NAMALWA (cell line): Measurements from ENCODE around the gene UNC13D.
"Not testable (repeated sequence)": the region's sequence is repeated elsewhere in the genome, so short reads cannot be mapped to it uniquely, and the experiment has no call there.

Source experiments
- DNase-seq: peaks from one replicate; pipeline ENCODE4 v3.0.0-alpha.2; 2015; ENCODE audit warnings: low spot score

UNC13D gene

DNA sequence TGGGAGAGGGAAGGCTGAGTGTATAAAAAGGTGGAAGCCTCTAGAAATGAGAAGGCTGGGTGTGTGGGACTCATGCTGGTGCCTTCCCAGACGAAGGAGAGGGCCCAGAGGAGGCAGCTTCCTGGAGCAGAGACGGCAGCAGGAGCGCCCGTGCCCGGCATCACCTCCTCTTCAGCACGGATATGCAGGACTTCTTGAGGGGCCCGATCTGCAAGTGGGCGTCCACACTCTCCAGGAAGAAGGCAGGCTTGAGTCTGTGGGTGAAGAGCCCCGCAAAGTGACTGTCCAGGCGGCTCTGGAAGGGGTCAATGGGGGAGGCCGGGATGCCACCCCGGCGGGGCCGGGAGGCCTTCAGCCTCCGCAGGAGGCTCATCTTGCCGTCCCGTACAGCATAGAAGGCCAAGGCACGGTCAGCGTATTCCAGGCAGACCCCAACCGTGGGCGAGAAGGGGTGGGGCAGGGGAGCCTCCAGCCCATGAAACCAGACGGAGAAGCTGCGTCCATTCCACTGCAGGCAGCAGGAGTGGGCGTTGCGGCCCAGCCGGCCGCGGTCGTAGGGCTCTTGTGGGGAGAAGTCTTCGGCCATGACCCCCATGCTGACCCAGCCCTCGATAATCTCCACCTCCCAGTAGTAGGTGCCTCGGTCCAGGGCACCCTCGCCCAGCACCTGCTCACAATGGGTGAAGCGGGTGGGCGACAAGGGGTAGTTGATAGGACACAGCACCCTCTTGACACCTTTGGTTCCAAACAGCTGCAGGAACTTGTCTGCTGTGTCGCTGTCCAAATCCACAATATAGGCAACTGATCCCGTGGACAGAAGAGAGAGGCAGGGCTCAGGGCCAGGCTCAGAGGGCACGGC lies 30.3 kb upstream of the UNC13D start:
- DNase-seq = no peak

DNA sequence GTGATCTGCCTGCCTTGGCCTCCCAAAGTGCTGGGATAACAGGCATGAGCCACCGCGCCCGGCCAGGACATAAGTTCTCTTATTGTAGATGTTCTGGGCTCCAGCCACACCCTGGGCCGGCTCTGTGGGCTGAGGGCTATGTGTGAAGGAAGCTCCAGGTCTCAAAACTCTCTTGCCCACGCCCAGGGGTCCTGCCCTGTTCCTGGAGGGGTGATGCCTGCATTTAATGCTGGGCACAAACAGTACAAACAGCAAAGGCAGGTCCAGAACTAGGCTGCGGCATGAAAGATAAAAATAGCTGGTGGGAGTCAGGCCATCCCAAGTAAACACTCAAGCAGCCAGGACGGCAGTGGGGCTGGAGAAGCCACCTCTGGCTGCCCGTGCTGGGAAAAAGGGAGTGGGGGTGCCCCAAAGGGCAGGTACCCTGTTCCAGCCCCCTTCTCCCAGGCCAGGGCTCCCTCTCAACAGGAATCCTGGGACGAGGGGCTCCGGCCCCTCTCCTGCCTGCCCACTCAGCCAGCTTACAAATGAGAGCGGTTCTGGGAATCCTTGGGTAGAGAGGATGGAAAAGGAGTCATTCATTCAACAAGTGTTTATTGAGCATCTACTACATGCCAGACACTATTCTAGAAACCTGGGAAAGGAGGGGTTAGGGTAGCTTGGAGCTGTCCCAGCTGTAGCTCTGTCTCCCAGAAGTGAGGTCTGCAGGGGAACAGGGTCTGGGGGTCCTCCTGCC lies 29.6 kb upstream of the UNC13D start:
- no peak for DNase-seq

DNA sequence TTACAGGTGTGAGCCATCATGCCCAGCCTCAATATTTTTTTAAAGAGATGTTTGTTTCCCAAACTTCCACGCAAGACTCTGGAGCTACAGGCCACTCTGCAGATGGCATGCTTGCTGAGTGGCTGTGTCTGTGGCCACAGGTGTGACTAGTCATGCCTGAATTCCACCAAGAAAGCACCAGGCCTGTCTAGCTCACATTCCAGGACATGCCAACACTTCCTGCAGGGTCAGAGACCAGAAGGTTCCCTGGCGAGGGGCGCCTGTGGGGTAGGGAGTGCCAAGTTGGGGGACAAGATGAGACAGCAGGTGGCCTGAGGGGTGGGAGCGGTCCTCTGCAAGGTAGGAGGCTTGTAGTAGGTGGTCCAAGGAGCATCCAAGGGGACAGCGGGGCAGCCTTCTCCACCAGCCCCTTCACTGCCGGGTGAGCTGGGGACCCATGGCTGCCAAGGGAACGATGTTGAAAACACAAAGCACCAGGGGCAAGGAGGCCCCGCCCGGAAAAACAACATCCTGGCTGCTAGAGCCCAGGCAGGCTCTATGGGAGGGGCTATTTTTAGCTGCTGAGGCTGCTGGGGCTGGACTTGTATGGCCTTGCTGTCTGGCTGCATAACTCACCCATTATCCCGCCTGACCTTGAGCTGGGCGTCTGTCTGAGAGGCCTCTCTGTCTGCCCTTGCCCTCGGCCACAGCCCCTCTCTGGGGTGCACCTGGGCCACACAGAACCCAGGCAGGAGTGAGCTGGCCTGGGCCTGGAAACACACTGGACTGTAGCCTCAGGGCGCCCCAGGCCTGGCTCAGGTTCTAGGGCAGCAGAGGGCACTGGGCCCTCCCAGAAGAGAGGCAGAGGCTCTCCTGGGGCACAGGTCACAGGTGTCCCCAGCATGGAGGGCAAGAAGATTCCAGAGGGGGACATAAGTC lies 28.5 kb upstream of the UNC13D start:
- DNase-seq = peak; percentile 27

DNA sequence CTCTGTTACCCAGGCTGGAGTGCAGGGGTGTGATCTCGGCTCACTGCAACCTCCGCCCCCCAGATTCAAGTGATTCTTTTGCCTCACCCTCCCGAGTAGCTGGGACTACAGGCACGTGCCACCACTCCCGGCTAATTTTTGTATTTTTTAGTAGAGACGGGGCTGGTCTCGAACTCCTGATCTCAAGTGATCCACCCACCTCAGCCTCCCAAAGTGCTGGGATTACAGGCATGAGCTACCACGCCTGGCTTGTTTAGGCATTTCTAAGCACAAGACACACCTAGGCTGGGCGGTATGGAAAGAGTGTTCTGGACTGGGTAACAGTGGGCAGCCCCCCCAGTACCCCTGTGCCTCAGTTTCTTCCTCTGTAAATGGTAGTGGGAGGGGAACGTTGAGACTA lies 26.0 kb upstream of the UNC13D start:
- not testable (repeated sequence) for DNase-seq

DNA sequence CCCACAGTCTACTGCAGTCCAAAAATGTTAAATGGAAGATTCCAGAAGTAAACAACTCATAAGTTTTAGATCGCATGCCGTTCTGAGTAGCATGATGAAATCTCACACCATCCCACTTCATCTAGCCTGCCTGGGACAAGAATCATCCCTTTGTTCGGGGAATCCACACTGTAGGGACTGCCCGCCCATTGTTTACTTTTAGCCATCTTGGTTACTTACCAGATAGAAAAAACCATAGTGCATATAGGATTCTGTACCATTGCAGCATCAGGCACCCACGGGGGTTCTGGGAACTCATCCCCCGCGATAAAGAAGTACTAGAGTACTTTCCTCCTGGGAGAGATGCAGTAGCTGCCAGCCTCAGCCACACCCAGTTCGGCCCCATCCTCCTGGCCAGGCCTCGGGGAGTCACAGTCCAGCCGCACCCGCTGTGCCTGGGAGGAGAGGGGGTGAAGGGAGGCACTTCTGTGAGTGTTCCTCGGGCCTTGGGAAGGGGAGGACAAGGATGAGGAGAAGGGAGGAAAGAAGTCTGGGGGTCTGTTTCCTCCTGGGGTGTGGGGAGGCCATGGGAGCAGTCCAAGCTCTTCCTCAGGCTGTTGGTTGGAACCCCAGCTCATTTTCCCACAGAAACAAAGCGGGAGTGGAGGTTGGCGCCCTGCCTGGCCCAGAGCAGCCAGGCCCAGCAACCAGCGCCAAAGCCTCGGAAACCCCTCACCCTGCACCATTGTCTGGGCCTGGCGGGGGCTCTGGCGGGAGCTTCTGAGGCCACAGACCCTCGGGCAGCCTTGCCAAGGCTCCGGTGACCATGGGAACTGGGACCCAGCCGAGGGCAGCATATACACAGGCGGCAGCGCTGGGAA lies 25.3 kb upstream of the UNC13D start:
- DNase-seq = no peak

DNA sequence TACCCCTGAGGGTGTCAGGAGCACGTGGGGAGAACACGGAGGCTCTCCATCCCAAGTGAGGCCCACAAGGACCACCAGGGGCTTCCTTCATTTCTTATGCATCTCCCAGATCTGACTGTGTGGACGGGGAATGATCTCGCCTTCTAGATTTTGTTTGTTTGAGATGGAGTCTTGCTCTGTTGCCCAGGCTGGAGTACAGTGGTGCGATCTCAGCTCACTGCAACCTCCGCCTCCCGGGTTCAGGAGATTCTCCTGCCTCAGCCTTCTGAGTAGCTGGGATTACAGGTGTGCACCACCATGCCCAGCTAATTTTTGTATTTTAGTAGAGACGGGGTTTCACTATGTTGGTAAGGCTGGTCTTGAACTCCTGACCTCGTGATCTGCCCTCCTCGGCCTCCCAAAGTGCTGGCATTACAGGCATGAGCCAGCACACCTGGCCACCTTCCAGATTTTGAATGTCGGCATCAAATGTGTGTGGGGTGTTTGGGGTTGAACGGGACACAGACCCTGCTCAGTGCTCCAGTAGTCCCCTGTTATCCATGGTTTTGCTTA lies 24.6 kb upstream of the UNC13D start:
- DNase-seq = not testable (repeated sequence)

DNA sequence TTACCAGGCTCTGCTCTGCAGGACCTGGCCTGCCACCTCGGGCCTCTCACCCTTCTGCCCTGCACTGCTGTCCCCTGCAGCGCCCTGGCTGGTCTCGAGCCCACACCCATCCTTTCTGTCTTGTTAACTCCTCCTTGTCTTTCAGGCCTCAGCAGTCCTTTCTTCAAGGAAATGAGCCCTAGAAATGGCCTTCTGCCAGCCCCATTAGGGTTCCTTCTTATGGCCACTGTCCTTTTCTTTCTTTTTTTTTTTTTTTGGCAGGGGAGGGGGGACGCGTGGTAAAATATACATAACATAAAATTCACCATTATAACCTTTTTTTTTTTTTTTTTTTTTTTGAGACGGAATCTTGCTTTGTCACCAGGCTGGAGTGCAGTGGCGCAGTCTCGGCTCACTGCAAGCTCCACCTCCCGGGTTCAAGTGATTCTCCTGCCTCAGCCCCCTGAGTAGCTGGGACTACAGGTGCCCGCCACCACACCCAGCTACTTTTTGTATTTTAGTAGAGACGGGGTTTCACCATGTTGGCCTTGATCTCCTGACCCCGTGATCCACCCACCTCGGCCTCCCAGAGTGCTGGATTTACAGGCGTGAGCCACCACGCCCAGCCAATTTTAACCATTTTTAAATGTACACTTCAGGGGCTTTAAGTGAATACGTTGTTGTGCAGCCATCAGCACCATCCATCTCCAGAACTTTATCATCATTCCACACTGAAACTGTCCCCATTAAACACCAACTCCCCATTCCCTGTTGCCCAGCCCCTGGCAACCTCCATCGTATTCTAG lies 21.4 kb upstream of the UNC13D start:
- not testable (repeated sequence) for DNase-seq

DNA sequence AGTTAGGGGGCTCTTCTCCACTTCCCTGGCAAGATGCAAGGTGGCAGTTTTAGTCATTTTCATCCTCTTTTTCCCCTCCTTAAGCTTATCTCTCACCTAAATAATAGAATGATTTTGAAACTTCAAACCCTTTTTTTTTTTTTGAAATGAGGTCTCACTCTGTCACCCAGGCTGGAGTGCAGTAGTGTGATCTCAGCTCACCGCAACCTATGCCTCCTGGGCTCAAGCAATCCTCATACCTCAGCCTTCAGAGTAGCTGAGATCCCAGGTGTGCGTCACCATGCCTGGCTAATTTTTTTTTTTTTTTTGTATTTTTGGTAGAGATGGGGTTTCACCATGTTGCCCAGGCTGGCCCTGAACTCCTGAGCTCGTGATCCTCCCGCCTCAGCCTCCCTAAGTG lies 20.7 kb upstream of the UNC13D start:
- DNase-seq = not testable (repeated sequence)

DNA sequence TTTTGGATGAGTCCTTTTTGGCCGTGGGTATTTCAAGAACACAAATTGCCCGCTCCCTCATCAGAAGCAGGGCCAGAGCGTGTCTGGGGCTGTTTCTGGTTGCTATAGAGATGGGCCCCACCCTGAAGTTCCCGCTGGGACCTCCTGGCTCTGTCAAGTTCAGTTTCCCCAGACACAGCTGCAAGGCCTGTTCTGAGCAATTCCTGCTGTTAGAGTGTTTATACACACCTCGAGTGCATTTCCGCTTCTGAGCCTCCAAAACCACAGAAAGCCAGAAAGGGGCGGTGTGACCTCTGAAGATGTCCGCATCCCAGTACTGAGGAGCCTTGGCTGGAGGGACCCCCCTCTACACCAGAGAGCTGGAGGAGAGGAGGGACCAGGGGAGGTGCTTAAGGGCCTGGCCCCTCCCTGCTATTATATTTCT lies 20.3 kb upstream of the UNC13D start:
- DNase-seq = peak; percentile 84

DNA sequence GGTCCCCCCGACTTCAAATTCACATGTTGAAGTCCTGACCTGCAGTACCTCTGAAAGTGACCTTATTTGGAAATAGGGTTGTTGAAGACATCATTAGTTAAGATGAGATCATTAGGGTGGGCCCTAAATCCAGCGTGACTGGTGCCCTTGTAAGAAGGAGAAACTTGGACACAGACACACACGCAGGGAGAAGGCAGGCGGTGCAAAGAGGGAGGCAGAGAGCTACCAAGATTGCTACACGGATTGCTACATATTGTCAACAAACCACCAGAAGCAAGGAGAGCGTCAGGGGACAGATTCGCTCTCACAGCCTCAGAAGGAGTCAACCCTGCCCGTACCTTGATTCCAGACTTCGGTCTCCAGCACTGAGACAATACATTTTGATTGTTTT lies 17.7 kb upstream of the UNC13D start:
- DNase-seq = no peak

DNA sequence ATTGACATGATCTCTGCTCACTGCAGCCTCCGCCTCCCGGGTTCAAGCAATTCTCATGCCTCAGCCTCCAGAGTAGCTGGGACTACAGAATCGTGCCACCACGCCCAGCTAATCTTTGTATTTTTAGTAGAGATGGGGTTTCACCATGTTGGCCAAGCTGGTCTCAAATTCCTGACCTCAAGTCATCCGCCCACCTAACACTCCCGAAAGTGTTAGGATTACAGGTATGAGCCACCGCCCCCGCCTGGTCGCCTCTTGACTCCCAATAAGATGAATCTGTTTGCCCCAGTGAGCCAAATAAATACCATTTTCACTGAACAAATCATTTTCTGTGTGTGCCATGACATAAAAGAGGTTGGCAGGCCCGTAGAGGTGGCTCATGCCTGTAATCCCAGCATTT lies 15.2 kb upstream of the UNC13D start:
- not testable (repeated sequence) for DNase-seq

DNA sequence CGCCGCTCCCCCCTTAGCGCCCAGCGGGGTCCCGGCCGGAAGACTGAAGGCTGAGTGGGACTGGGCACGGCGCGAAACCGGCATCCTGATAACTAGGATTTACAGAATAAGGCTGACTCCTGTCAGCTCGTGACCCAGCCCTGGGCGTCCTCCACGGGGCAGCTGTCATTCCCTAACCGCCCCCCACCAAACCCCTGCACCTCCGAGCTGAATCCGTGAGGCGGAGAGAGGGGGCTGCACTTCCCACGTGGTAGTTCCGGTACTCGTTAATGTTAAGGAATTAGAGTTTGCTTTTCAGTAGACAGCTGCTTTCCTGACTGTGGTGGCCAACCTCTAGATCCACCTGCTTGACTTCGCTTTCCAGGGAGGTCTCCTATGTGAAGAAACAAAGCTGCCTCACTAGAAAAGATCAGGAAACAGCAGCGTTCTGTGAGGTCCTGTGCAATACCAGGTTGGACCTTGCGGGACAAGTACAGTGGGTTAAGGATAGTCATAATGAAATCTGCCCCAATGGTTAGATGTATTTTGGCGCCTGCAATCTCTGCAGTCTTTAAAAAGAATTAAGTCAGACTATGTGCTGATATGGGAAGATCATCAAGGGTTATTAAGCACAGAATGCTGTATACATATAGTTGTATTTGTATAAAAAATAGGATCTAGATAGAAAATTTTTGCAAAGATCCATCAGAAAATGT lies 12.0 kb upstream of the UNC13D start:
- peak; percentile 78 for DNase-seq

DNA sequence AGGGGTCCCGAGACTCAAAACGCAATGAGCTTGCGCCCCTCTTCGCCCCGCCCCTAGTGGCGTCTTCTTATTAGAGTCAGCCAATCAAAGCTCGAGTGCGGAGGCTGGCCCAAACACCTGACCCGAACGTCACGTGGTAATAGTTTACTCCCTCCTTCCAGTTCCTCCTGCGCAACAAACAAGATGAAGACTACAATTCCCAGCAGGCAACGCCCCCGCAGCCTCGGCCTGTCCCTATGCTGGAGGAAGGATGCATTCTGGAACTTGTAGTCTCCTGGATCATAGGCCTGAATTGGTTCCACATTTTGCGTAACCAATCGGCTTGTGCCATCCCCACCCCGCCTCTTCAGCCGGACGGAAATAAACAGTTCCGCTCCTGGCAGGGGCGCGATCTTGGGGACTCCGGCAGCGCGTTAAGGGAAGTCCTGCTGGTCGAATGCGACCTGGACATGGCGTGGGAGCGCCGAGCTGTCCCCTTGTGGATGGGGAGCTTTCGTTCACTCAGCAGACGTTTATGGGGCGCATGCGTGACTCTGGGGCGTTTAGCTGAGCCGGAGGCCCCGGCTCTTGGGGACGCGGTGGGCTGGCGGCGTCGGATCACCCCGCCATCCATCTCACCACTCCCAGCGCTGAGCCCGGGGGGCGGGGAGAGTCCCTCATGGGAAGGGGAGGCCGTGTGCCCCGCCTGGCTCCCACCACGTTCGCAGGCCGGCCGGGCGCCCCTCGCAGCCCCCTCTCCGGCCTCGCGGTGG lies 11.3 kb upstream of the UNC13D start, which contains the start of gene WBP2:
Gene WBP2, minus strand, starts transcription at position 26 of the 752 bp plus-strand sequence. CDS start 38 bp downstream, outside the sequence.
- peak; percentile 100 for DNase-seq

DNA sequence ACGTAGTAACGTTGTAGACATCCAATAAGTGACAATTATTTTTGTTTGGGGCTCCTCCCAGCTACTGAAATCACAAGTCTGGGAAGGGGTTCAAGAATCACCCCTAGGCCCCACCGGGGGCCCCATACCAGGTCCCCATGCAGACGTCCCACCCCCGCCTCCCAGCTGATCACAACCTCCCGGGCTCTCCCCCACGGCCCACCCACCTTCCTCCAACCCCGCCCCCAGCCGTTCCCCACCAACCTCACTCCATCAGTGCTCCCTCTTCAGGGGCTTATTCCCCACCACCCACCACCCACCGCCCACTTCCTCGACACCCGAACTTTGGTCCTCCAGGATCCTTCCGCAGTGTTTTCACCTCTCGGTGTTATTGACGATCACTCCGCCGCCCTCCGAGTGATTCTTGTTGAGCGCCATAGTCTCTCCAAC lies 10.7 kb upstream of the UNC13D start:
- DNase-seq = no peak

DNA sequence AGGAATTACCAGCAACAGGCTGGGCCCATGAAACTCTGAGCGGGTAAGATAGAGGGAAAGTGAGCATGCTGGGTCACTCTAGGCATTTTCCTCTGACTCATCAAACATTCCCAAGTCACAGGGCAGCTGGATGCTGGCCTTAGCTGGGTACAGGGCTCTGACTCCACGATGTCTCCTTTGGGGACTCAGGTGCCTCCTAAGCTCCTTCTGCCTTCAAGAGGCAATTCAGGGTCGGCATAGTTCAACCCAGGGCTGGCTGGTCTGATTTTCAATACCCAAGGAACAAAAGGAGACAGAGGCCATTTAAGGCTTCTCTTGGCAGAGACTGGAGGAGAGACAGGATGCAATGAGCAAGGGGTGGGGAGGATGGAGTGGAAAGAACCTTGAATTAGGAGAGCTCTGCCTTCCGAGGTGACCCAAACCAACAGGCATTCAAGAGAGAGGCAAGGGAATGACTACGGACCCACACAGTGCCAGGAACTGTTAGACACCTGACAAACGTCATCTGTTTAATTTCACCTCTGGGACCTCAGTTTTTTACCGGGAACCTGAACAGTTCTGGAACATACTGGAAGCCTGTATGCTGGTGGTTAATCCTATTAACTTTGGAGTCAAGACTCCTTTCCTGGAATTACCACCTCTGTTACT lies 10.0 kb upstream of the UNC13D start:
- no peak for DNase-seq

DNA sequence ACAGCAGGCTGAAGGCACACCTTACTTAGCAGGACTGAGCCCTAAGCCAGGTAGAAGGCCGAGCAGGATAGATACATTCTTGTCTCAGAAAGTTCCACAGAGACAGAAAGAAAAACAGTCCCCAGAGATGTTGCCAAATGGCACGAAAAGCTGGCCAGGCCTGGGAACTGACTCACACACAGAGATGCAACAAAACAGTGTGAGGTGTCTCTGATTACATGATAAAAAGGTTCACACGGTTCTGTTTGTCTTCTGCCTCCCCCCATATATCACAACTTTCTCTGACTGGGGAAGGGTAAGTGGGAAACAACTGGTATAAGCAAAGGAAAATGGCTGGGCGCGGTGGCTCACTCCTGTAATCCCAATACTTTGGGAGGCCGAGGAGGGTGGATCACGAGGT lies 9.2 kb upstream of the UNC13D start:
- no peak for DNase-seq

DNA sequence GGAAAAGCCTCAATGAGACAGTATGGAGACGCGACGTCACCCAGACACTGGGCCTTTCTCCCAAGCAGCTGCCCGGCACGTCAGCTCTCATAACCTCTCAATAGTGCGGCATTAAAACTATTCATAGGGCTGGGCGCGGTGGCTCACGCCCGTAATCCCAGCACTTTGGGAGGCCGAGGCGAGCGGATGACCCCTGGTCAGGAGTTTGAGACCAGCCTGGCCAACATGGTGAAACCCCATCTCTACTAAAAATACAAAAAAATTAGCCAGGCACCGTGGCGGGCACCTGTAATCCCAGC lies 7.4 kb upstream of the UNC13D start:
- not testable (repeated sequence) for DNase-seq
